Thyroid gland (tissue), 4 donors: ENCODE results near the gene ANKRD27.

ENCODE experiments used
- CTCF ChIP-seq, 6 experiments: fragments of 200-600 bp in 3 of 6; fragments of 450-650 bp in 3 of 6; sonication (generic) in 3 of 6; IDR thresholded peaks; one replicate each; pipeline ENCODE4 v1.5.1; 2016 to 2019; ENCODE audit warnings: antibody characterized with exemption in 6 of 6, mild to moderate bottlenecking in 2 of 6, inconsistent platforms in 1 of 6, moderate library complexity in 1 of 6
- POLR2A ChIP-seq, 2 donors: fragments of 450-650 bp; IDR thresholded peaks; one replicate each; pipeline ENCODE4 v1.6.1; 2017; ENCODE audit warnings: antibody characterized with exemption in 2 of 2, mild to moderate bottlenecking in 2 of 2, moderate library complexity in 1 of 2

GRCh38 chr19:32614916-32615315 is 60.1 kb downstream of the ANKRD27 start:
- TF ChIP-seq POLR2A (IDR thresholded peaks at IDR 0.05), result no peak
- no peak for TF ChIP-seq CTCF (IDR thresholded peaks at IDR 0.05)
